H9 (cell line): ENCODE results near the gene FOXA2. TPM values are rescaled to one million over a fixed set of nuclear protein-coding genes. Genes with fewer than 3 reads are reported as not detected.

Source experiments
- DNase-seq: peaks from one replicate; pipeline ENCODE4 v3.0.0-alpha.2; 2017
- H2AFZ ChIP-seq: one replicate; pipeline ENCODE4 v1.6.1; 2013; ENCODE audit warnings: mild to moderate bottlenecking, low read length, control low read depth, moderate library complexity
- H2AK5ac ChIP-seq: 2 replicates; pipeline ENCODE4 v1.6.1; 2013; ENCODE audit warnings: low read length, control low read depth, mixed read lengths; ENCODE audit not compliant: insufficient read length
- H2BK120ac ChIP-seq: one replicate; pipeline ENCODE4 v1.6.1; 2013; ENCODE audit warnings: low read depth, mild to moderate bottlenecking, low read length, control low read depth, inconsistent platforms; ENCODE audit not compliant: poor library complexity, severe bottlenecking
- H2BK12ac ChIP-seq: 2 replicates; pipeline ENCODE4 v1.6.1; 2013; ENCODE audit warnings: low read length, control low read depth, mixed read lengths, low read depth; ENCODE audit not compliant: insufficient read length
- H2BK15ac ChIP-seq: 2 replicates; pipeline ENCODE4 v1.6.1; 2013; ENCODE audit warnings: low read depth, low read length, control low read depth
- H2BK20ac ChIP-seq: one replicate; pipeline ENCODE4 v1.6.1; 2013; ENCODE audit warnings: low read depth, mild to moderate bottlenecking, low read length, control low read depth, inconsistent platforms; ENCODE audit not compliant: poor library complexity, severe bottlenecking
- H2BK5ac ChIP-seq: 2 replicates; pipeline ENCODE4 v1.6.1; 2013; ENCODE audit warnings: low read length, control low read depth, mixed read lengths; ENCODE audit not compliant: insufficient read length
- H3K14ac ChIP-seq: 2 replicates; pipeline ENCODE4 v1.6.1; 2013; ENCODE audit warnings: low read length, control low read depth; ENCODE audit not compliant: insufficient read depth
- H3K18ac ChIP-seq: 2 replicates; pipeline ENCODE4 v1.6.1; 2013; ENCODE audit warnings: low read depth, mild to moderate bottlenecking, mixed read lengths, low read length, control low read depth; ENCODE audit not compliant: insufficient read length
- H3K23ac ChIP-seq: 2 replicates; pipeline ENCODE4 v1.6.1; 2013; ENCODE audit warnings: low read length, control low read depth, mixed read lengths, low read depth; ENCODE audit not compliant: insufficient read length
- H3K23me2 ChIP-seq: 2 replicates; pipeline ENCODE4 v1.6.1; 2013; ENCODE audit warnings: low read depth, mild to moderate bottlenecking, mixed read lengths, low read length, control low read depth; ENCODE audit not compliant: insufficient read length, poor library complexity, severe bottlenecking
- H3K27ac ChIP-seq: 2 replicates; pipeline ENCODE4 v1.5.1; 2013; ENCODE audit warnings: low read length, control low read depth, mixed read lengths, low read depth; ENCODE audit not compliant: insufficient read length
- H3K27me3 ChIP-seq: 2 replicates; pipeline ENCODE4 v1.6.1; 2013; ENCODE audit warnings: low read length, control low read depth, inconsistent platforms; ENCODE audit not compliant: insufficient read depth
- H3K4ac ChIP-seq: 2 replicates; pipeline ENCODE4 v1.6.1; 2013; ENCODE audit warnings: low read depth, mild to moderate bottlenecking, control low read depth, inconsistent platforms, low read length, moderate library complexity
- H3K4me1 ChIP-seq: 2 replicates; pipeline ENCODE4 v1.6.1; 2013; ENCODE audit warnings: low read length, control low read depth, inconsistent platforms; ENCODE audit not compliant: insufficient read depth
- H3K4me2 ChIP-seq: 2 replicates; pipeline ENCODE4 v1.6.1; 2013; ENCODE audit warnings: low read length, control low read depth, mixed read lengths; ENCODE audit not compliant: insufficient read length, insufficient read depth
- H3K56ac ChIP-seq: 2 replicates; pipeline ENCODE4 v1.6.1; 2013; ENCODE audit warnings: low read depth, mild to moderate bottlenecking, mixed read lengths, low read length, control low read depth; ENCODE audit not compliant: insufficient read length
- H3K79me1 ChIP-seq: 2 replicates; pipeline ENCODE4 v1.6.1; 2013; ENCODE audit warnings: low read depth, mild to moderate bottlenecking, moderate library complexity, low read length, control low read depth, inconsistent platforms; ENCODE audit not compliant: insufficient read depth, poor library complexity, severe bottlenecking
- H3K79me2 ChIP-seq: 2 replicates; pipeline ENCODE4 v1.6.1; 2013; ENCODE audit warnings: low read length, control low read depth, inconsistent platforms; ENCODE audit not compliant: insufficient read depth
- H3K9ac ChIP-seq: 2 replicates; pipeline ENCODE4 v1.6.1; 2013; ENCODE audit warnings: low read length, control low read depth, mixed read lengths; ENCODE audit not compliant: insufficient read length; ENCODE audit errors: extremely low read depth
- H3K9me3 ChIP-seq: one replicate; pipeline ENCODE4 v1.6.1; 2013; ENCODE audit warnings: low read depth, low read length, inconsistent platforms; ENCODE audit not compliant: control insufficient read depth
- H3T11ph ChIP-seq: one replicate; pipeline ENCODE4 v1.6.1; 2013; ENCODE audit warnings: mild to moderate bottlenecking, low read length, control low read depth, inconsistent platforms
- H4K20me1 ChIP-seq: one replicate; pipeline ENCODE4 v1.6.1; 2013; ENCODE audit not compliant: control insufficient read depth, insufficient read length, insufficient read depth
- H4K5ac ChIP-seq: 2 replicates; pipeline ENCODE4 v1.6.1; 2013; ENCODE audit warnings: low read depth, mild to moderate bottlenecking, mixed read lengths, low read length, control low read depth; ENCODE audit not compliant: insufficient read length
- H4K8ac ChIP-seq: replicated peaks from 2 replicates; pipeline ENCODE4 v1.6.1; 2013; ENCODE audit warnings: low read length, control low read depth, mixed read lengths, low read depth; ENCODE audit not compliant: insufficient read length
- H4K91ac ChIP-seq: 2 replicates; pipeline ENCODE4 v1.6.1; 2013; ENCODE audit warnings: low read depth, mild to moderate bottlenecking, moderate library complexity, mixed read lengths, low read length, control low read depth; ENCODE audit not compliant: insufficient read length
- H3K27ac Mint-ChIP-seq, 3 experiments: 2 replicates in 2 of 3; 3 replicates in 1 of 3; pipeline ENCODE4 v1.8.0; 2020 to 2021; ENCODE audit warnings: mixed read lengths in 3 of 3, mild to moderate bottlenecking in 1 of 3, moderate library complexity in 1 of 3
- H3K27me3 Mint-ChIP-seq: 2 replicates; pipeline ENCODE4 v1.8.0; 2021; ENCODE audit warnings: low read depth, mild to moderate bottlenecking, moderate library complexity, mixed read lengths
- H3K36me3 Mint-ChIP-seq, 3 experiments: 2 replicates in 2 of 3; 3 replicates in 1 of 3; pipeline ENCODE4 v1.8.0; 2020 to 2021; ENCODE audit warnings: low read depth in 3 of 3, mixed read lengths in 3 of 3; ENCODE audit not compliant: insufficient read depth in 1 of 3
- H3K4me1 Mint-ChIP-seq, 2 experiments: 2 replicates each; pipeline ENCODE4 v1.8.0; 2020; ENCODE audit warnings: mixed read lengths in 2 of 2
- H3K4me3 Mint-ChIP-seq, 2 experiments: 2 replicates in 1 of 2; 3 replicates in 1 of 2; pipeline ENCODE4 v1.8.0; 2020 to 2021; ENCODE audit warnings: mild to moderate bottlenecking in 2 of 2, mixed read lengths in 2 of 2, moderate library complexity in 1 of 2
- H3K9me3 Mint-ChIP-seq, 2 experiments: 2 replicates in 1 of 2; 3 replicates in 1 of 2; pipeline ENCODE4 v1.8.0; 2020; ENCODE audit warnings: mild to moderate bottlenecking in 2 of 2, mixed read lengths in 2 of 2, moderate library complexity in 1 of 2
- CTCF ChIP-seq: fragments of 200-600 bp; sonication (generic); conservative IDR thresholded peaks from 3 replicates; pipeline ENCODE4 v1.8.0; 2021; ENCODE audit warnings: antibody characterized with exemption, mild to moderate bottlenecking
- WGBS: extraction: QIAGEN DNeasy Blood & Tissue Kit; methylation state at CpG from one replicate; pipeline ENCODE4 v1.1.7; 2013; ENCODE audit warnings: missing lambda C conversion rate, low lambda C conversion rate, mixed read lengths; ENCODE audit not compliant: insufficient read length; ENCODE audit errors: extremely low coverage; 5-methylcytosine and 5-hydroxymethylcytosine counted together
- total RNA-seq: library from RNA; stranded (reverse); gene quantifications from 2 replicates; pipeline ENCODE4 v1.2.1, GENCODE V29; 2021

The FOXA2 gene
- total RNA-seq, 1 experiment from 2014 or later: not detected

GRCh38 chr20:22574545-22575086, 9.8 kb downstream of the FOXA2 start:
- no peaks in the 10 kb centered on the region for H3K36me3 Mint-ChIP-seq
- H3K27me3 Mint-ChIP-seq: peaks cover 100% of the 10 kb centered on the region
- no peaks in the 10 kb centered on the region for H3K79me2 ChIP-seq
- no peak overlapping the region for H3K56ac ChIP-seq
- no peak overlapping the region for H2AFZ ChIP-seq
- H3K9me3 Mint-ChIP-seq: peaks cover 0 to 18% of the 10 kb centered on the region in 2 experiments; a peak in 2 of 5 replicates
- H2BK15ac ChIP-seq: no peak overlapping the region
- peaks cover 90% of the 10 kb centered on the region for H3K27me3 ChIP-seq
- peaks cover 38 to 66% of the 10 kb centered on the region in 2 experiments for H3K4me1 Mint-ChIP-seq
- no peaks in the 10 kb centered on the region for H3K9me3 ChIP-seq
- H3K14ac ChIP-seq: no peak overlapping the region
- H2BK20ac ChIP-seq: no peak overlapping the region
- no peak for DNase-seq
- no peak overlapping the region for H3K4me2 ChIP-seq
- no peak overlapping the region for H3T11ph ChIP-seq
- TF ChIP-seq CTCF: no peak
- H4K20me1 ChIP-seq: no peaks in the 10 kb centered on the region
- H3K4me1 ChIP-seq: peaks cover 4% of the 10 kb centered on the region
- H3K79me1 ChIP-seq: no peaks in the 10 kb centered on the region
- no peak overlapping the region for H2BK12ac ChIP-seq
- no peak overlapping the region for H3K4ac ChIP-seq
- H2BK5ac ChIP-seq: no peak overlapping the region
- no peak overlapping the region for H3K18ac ChIP-seq
- H3K23ac ChIP-seq: no peak overlapping the region
- H4K8ac ChIP-seq: no peak overlapping the region
- H3K27ac Mint-ChIP-seq: no peak overlapping the region
- H3K9ac ChIP-seq: no peak overlapping the region
- H3K23me2 ChIP-seq: no peaks in the 10 kb centered on the region
- no peak overlapping the region for H2AK5ac ChIP-seq
- H3K4me3 Mint-ChIP-seq: no peak overlapping the region
- no peak overlapping the region for H4K91ac ChIP-seq
- H3K27ac ChIP-seq: no peak overlapping the region
- H2BK120ac ChIP-seq: no peak overlapping the region
- no CpG with 5 or more reads among the region's 4 CpGs for WGBS
- H4K5ac ChIP-seq: no peak overlapping the region
